WERI-Rb-1 (cell line): ENCODE measurements around the gene RUNDC1.

Source experiments
- DNase-seq: peaks from one replicate; pipeline ENCODE4 v3.0.0-alpha.2; 2020
- H3K27ac ChIP-seq: fragments of 250-450 bp; sonication (Bioruptor Pico); 2 replicates; pipeline ENCODE4 v1.5.1; 2020; ENCODE audit warnings: mild to moderate bottlenecking, moderate library complexity
- H3K27me3 ChIP-seq: fragments of 250-450 bp; sonication (Bioruptor Pico); 2 replicates; pipeline ENCODE4 v1.5.1; 2021; ENCODE audit warnings: mild to moderate bottlenecking, low read depth, moderate library complexity; ENCODE audit not compliant: insufficient read depth, severe bottlenecking
- H3K36me3 ChIP-seq: fragments of 250-450 bp; sonication (Bioruptor Pico); 2 replicates; pipeline ENCODE4 v1.5.1; 2020; ENCODE audit warnings: mild to moderate bottlenecking, moderate library complexity
- H3K4me3 ChIP-seq: 2 replicates; pipeline ENCODE4 v1.5.1; 2011; ENCODE audit warnings: low read depth, mild to moderate bottlenecking, control low read depth, low read length
- H3K9me3 ChIP-seq: fragments of 250-450 bp; sonication (Bioruptor Pico); 2 replicates; pipeline ENCODE4 v1.5.1; 2021; ENCODE audit warnings: mild to moderate bottlenecking, moderate library complexity; ENCODE audit not compliant: severe bottlenecking
- CTCF ChIP-seq: IDR thresholded peaks from 2 replicates; pipeline ENCODE4 v1.5.1; 2011; ENCODE audit warnings: low read depth, mild to moderate bottlenecking, control low read depth, inconsistent platforms, low read length

The RUNDC1 gene

GRCh38 chr17:43015579-43015978, 35.2 kb downstream of the RUNDC1 start:
- H3K27ac ChIP-seq: no peak overlapping the region; the same call in 1 of the 2 replicates
- no peak for TF ChIP-seq CTCF
- no peak for DNase-seq
- H3K9me3 ChIP-seq: no peaks in the 10 kb centered on the region
- H3K36me3 ChIP-seq: peaks cover 41% of the 10 kb centered on the region
- H3K27me3 ChIP-seq: no peaks in the 10 kb centered on the region
- H3K4me3 ChIP-seq: no peak overlapping the region

GRCh38 chr17:43016216-43016615, 35.9 kb downstream of the RUNDC1 start:
- Histone ChIP-seq H3K27ac (no peak overlapping the region; the same call in 1 of the 2 replicates), H3K27me3 (no peaks in the 10 kb centered on the region), H3K4me3 (no peak overlapping the region), H3K9me3 (no peaks in the 10 kb centered on the region), H3K36me3 (peaks cover 41% of the 10 kb centered on the region)
- no peak for DNase-seq
- TF ChIP-seq CTCF: no peak

GRCh38 chr17:43018008-43018853, 37.9 kb downstream of the RUNDC1 start:
- Histone ChIP-seq H3K27me3 (no peaks in the 10 kb centered on the region), H3K9me3 (no peaks in the 10 kb centered on the region), H3K27ac (no peak overlapping the region), H3K36me3 (peaks cover 41% of the 10 kb centered on the region), H3K4me3 (no peak overlapping the region)
- DNase-seq: no peak
- TF ChIP-seq CTCF: no peak

GRCh38 chr17:43018932-43019331, 38.6 kb downstream of the RUNDC1 start:
- Histone ChIP-seq H3K27me3 (no peaks in the 10 kb centered on the region), H3K9me3 (no peaks in the 10 kb centered on the region), H3K4me3 (no peak overlapping the region), H3K27ac (no peak overlapping the region), H3K36me3 (peaks cover 35% of the 10 kb centered on the region)
- TF ChIP-seq CTCF: no peak
- DNase-seq: no peak

- DNase-seq: no peak
Observed at GRCh38 chr17:43019418-43019817, 39.1 kb downstream of the RUNDC1 start.

More at GRCh38 chr17:43019418-43019817, 39.1 kb downstream of the RUNDC1 start:
- Histone ChIP-seq H3K36me3 (peaks cover 31% of the 10 kb centered on the region), H3K27me3 (no peaks in the 10 kb centered on the region), H3K9me3 (no peaks in the 10 kb centered on the region), H3K4me3 (no peak overlapping the region), H3K27ac (no peak overlapping the region)
- no peak for TF ChIP-seq CTCF
